Suprapubic skin (tissue), 4 donors: Measurements from ENCODE around the gene KCNIP3. TPM values are rescaled to one million over a fixed set of nuclear protein-coding genes. Genes with fewer than 3 reads are reported as not detected.
"Not testable (repeated sequence)": the region's sequence is repeated elsewhere in the genome, so short reads cannot be mapped to it uniquely, and the experiment has no call there.

Experiments used
- DNase-seq, 2 donors: peaks; one replicate each; pipeline ENCODE4 v3.0.0-alpha.2; 2019; ENCODE audit warnings: low spot score in 2 of 2
- H3K27ac ChIP-seq: fragments of 200-600 bp; sonication (generic); one replicate; pipeline ENCODE4 v1.5.1; 2019
- H3K27me3 ChIP-seq: fragments of 200-600 bp; sonication (generic); one replicate; pipeline ENCODE4 v1.5.1; 2019
- H3K36me3 ChIP-seq: fragments of 200-600 bp; sonication (generic); one replicate; pipeline ENCODE4 v1.5.1; 2019
- H3K4me1 ChIP-seq: fragments of 200-600 bp; sonication (generic); one replicate; pipeline ENCODE4 v1.5.1; 2019
- H3K4me3 ChIP-seq: fragments of 200-600 bp; sonication (generic); one replicate; pipeline ENCODE4 v1.5.1; 2019; ENCODE audit warnings: mild to moderate bottlenecking
- H3K9me3 ChIP-seq: fragments of 200-600 bp; sonication (generic); one replicate; pipeline ENCODE4 v1.5.1; 2019
- WGBS: methylation state at CpG from one replicate; pipeline ENCODE4 v1.1.5; 2018; 5-methylcytosine and 5-hydroxymethylcytosine counted together
- total RNA-seq, 4 donors: library from RNA; depleted of rRNA; stranded (reverse); fragments of >200 nt; gene quantifications; one replicate each; pipeline ENCODE4 v1.1.0, GENCODE V29; 2016

The KCNIP3 gene
- total RNA-seq, 4 donors from 2014 or later = 7.1 to 21.6 (median 13.6) TPM

DNA sequence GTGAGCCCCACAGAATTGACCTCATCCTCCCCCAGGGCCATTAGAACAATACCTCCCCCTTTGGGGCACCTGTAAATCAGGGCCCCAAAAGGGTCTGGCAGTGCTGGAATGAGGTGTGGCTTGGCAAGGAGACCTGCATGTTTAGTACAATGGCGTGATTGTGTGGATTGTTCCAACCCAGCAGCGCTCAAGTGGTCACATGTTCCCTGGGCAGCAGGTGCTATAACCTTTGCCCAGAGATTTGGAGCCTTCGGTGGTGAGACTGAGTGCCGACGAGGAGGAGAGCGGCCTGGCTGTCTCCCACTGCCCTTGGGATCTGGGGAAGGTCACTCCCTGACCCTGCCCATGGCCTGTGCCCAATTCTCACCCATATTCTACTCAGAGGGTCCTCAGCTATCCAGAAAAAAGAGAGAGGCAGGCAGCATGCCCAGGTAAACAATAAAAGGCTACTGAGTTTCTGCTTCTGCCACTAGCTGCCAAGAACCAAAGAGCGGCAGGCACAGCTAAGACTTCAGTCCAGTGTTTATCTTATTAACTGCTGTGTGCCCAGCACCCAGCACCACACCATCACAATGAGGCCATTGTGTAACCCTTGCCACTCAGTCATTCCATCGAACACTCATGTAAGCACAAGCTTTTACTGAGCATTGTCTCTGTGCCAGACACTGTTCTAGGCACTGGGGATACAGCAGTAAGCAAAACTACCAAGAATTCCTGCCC, 132.8 kb downstream of the KCNIP3 start:
- DNase-seq, H3K27ac ChIP-seq, H3K4me1 ChIP-seq, H3K4me3 ChIP-seq, H3K9me3 ChIP-seq, H3K27me3 ChIP-seq, H3K36me3 ChIP-seq: not testable (repeated sequence)
- no CpG with 5 or more reads among the region's 8 CpGs for WGBS

DNA sequence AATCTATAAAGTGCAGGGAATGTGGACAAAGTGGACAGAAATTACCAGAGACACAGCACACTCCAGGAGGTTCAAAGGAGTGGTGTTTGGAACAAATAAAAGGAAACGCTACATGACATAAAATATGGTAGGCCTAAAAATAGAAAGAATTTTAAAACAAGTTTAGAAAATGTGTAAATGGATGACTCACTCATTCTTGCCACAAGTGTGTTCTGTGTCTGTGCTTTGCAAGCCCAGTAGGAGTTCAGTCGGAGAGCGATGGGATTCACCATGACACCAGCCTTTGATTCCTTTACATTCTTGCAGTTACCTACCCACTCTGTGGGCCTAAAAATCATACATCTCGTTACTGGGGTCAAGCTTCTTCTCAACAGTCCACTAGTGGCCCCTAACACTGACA, 136.2 kb downstream of the KCNIP3 start:
- no CpG with 5 or more reads among the region's 4 CpGs for WGBS
- H3K4me3 ChIP-seq, H3K27ac ChIP-seq, H3K9me3 ChIP-seq, H3K27me3 ChIP-seq, DNase-seq, H3K4me1 ChIP-seq, H3K36me3 ChIP-seq: not testable (repeated sequence)

DNA sequence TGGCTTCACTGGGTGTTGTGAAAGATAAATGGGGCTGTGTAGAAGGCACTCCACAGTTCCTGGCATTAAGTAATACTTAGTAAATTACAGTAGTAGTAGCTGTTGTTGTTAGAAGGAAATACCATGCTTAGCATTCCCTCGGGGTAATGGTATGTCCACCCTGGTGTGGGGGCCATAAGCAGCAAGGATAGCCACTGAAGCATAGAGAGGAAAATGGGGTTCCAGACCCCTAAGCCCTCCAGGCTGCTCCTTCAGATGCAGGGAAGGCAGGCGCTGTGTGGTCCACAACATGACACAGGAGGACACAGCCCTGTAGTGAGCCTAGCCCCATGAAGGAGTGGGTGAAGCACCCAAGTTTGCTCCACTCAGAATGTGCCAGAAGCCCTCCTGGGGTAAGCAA, 136.8 kb downstream of the KCNIP3 start:
- not testable (repeated sequence) for H3K36me3 ChIP-seq, H3K27me3 ChIP-seq, H3K4me1 ChIP-seq, H3K27ac ChIP-seq, H3K4me3 ChIP-seq, H3K9me3 ChIP-seq, DNase-seq
- no CpG with 5 or more reads among the region's 2 CpGs for WGBS

DNA sequence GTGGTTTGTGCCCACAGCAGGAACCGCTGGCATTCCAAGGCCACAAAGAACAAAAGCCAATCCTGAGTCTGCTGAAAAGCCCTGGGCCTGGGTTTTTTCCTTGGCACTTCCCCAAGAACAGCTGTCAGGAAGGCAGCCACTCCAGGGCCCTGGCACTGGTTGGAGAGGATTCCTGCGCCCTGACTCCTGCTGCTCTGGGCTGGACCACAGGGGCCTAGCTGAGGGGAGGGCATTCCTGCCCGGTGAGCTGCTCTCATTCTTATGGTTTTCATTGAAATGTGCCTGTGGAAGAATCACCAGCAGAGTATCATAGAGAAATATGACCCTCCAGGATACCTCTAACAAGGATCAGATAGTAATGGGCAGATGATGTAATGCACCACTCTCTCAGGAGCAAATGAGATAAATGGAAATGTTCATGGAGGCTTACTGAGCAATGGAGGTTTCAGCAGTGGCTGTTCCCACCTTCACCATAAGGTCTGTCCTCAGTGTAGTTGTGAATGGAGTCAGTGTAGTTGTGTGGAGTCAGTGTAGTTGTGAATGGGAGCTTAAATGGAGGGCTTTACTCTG, 137.4 kb downstream of the KCNIP3 start:
- H3K27ac ChIP-seq, H3K36me3 ChIP-seq: not testable (repeated sequence)
- WGBS = no CpG with 5 or more reads among the region's 3 CpGs

DNA sequence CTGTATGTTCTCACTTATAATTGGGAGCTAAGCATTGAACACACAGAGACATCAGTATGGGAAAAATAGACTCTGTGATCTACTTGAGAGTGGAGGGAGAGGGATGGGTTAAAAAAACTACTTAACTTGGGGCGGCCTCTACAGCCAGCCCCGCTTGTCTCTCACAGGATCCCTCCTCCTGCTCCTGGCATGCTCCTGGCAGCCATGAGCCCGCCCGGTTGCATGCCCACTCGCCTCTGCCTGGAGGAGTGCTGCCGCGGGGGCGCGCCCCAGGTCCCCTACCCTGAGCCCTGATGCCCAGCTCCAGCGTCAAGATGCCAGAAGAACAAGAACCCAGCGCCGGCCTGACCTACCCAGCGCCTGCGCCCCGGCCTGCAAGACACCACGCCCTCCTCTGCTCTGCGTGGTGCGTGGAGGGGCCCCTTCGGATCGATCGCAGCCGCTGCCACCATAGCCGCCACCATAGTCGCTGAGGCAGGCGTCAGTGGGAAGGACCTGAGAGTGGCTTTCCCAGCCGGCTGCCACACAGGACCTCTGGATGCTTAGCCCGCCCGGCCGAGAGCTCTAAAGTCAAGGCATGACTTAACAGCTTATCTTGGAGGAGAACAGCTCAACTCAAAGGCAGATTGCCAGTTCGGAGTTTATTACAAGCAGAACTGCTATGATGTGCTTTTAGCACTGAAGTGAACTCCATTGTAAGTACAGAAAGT, 138.2 kb downstream of the KCNIP3 start:
- H3K27ac ChIP-seq, H3K4me1 ChIP-seq, DNase-seq, H3K4me3 ChIP-seq, H3K36me3 ChIP-seq, H3K27me3 ChIP-seq, H3K9me3 ChIP-seq: not testable (repeated sequence)
- no CpG with 5 or more reads among the region's 30 CpGs for WGBS

More for the DNA sequence above, 137.4 kb downstream of the KCNIP3 start:
- H3K27me3 ChIP-seq, H3K4me1 ChIP-seq, H3K9me3 ChIP-seq, DNase-seq, H3K4me3 ChIP-seq: not testable (repeated sequence)

Other genes starting within 250 kb of the KCNIP3 start
- 10 to 100 TPM; 31.9 to 57.1 (median 36.8) TPM for gene MRPS5, start 175.5 kb upstream of the KCNIP3 start, total RNA-seq
- 10 to 100 TPM in 3 of 4 donors, 1 to 10 TPM in 1; 9.1 to 33.3 (median 23.1) TPM for gene ZNF514, start 137.5 kb upstream of the KCNIP3 start, total RNA-seq
- gene ZNF2, start 131.5 kb upstream of the KCNIP3 start, total RNA-seq = 1 to 10 TPM; 1.4 to 4.8 (median 2.6) TPM
- 1 to 10 TPM; 1.6 to 3.2 (median 2.6) TPM for gene ZNF892, start 89.8 kb upstream of the KCNIP3 start, total RNA-seq
- gene PROM2, start 22.9 kb upstream of the KCNIP3 start, total RNA-seq = 100 to 1,000 TPM in 2 of 4 donors, 10 to 100 TPM in 2; 96.8 to 166 (median 131) TPM
- gene FAHD2A, start 105.4 kb downstream of the KCNIP3 start, total RNA-seq = 10 to 100 TPM; 16.4 to 52.5 (median 26.9) TPM
- gene TRIM43B, start 187.4 kb downstream of the KCNIP3 start, total RNA-seq = not detected